ENCODE measurements around the gene FARS2. TPM values are rescaled to one million over a fixed set of nuclear protein-coding genes. Genes with fewer than 3 reads are reported as not detected.

The FARS2 gene
- total RNA-seq, 1 experiment from 2014 or later, result 15.0 TPM

DNA sequence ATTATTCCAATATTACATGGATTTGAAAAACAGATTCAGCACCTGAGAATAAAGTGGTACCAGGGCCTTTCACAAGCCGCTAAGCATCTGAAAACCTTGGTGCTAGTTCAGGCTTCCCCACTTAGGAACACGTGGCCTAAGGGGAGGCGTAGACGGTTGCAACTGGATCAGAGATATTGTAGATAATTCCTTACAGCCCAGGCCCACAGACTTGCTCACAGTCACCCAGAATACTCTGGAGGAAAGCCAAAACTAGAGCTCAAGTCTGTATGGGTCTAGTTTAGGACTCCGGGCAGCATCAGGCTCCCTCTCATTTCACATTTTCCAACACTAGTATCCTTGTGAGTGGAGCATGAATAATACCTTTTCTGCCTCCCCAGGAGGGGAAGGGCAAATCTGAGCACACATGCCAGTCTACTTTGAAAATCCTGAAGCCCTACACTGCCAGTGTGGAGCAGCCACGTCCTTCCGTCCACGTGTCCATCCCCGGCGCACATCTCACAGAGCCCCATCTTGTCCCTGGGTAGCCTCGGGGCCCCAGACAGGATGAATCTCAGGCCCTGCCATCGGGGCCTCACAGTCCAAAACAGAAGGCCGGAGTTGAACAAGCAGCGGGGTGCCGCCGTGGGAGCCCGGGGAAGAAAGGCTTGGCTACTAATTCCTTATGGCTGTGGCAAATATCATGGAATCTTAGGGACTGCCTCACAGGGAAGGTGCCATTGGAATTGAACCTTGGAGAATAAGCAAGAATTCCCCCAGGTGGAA, 446.1 kb downstream of the FARS2 start:
- H3K4me3 Mint-ChIP-seq, result no peak overlapping the region
- ChIA-PET POLR2A (no interaction called here), CTCF (no interaction called here)
- TF ChIP-seq ZNF121 (CRISPR knock-in tag; IDR thresholded peaks at IDR 0.05), result no peak
- no peak overlapping the region for H3K27ac Mint-ChIP-seq
- H3K27me3 Mint-ChIP-seq (ENCODE audit: low read depth), result no peaks in the 10 kb centered on the region
- DNase-seq (ENCODE audit: low spot score) (no peak), ATAC-seq (no peak)
- no peaks in the 10 kb centered on the region for H3K36me3 Mint-ChIP-seq
- H3K4me1 Mint-ChIP-seq, result peaks cover 5% of the 10 kb centered on the region
- no peaks in the 10 kb centered on the region for H3K9me3 Mint-ChIP-seq

- Mint-ChIP-seq H3K36me3 (no peaks in the 10 kb centered on the region), H3K4me3 (no peak overlapping the region), H3K4me1 (peaks cover 26% of the 10 kb centered on the region), H3K27ac (no peak overlapping the region), H3K9me3 (peaks cover 2% of the 10 kb centered on the region; the same call in 1 of the 2 replicates), H3K27me3 (ENCODE audit: low read depth) (no peaks in the 10 kb centered on the region; the same call in 1 of the 2 replicates)
- no peak for TF ChIP-seq PRDM15 (CRISPR knock-in tag; IDR thresholded peaks at IDR 0.05)
- TF ChIP-seq MAX (CRISPR knock-in tag; IDR thresholded peaks at IDR 0.05), result no peak
- no peak for TF ChIP-seq TP53 (CRISPR knock-in tag; IDR thresholded peaks at IDR 0.05)
- TF ChIP-seq NFYB (CRISPR knock-in tag; conservative IDR thresholded peaks at IDR 0.05; ENCODE audit: low read depth), result no peak
- no peak for TF ChIP-seq NFATC4 (CRISPR knock-in tag; IDR thresholded peaks at IDR 0.05)
- TF ChIP-seq, protein P1, sequence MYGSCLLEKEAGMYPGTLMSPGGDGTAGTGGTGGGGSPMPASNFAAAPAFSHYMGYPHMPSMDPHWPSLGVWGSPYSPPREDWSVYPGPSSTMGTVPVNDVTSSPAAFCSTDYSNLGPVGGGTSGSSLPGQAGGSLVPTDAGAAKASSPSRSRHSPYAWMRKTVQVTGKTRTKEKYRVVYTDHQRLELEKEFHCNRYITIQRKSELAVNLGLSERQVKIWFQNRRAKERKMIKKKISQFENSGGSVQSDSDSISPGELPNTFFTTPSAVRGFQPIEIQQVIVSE (CRISPR knock-in tag; IDR thresholded peaks at IDR 0.05; ENCODE audit: borderline replicate concordance), result no peak
- TF ChIP-seq TEAD4 (CRISPR knock-in tag; IDR thresholded peaks at IDR 0.05), result no peak
- TF ChIP-seq ZNF232 (CRISPR knock-in tag; IDR thresholded peaks at IDR 0.05), result no peak
- TF ChIP-seq CREB1 (CRISPR knock-in tag; IDR thresholded peaks at IDR 0.05), result no peak
- no peak for ATAC-seq
- ChIA-PET POLR2A (no interaction called here), CTCF (no interaction called here)
- no peak for DNase-seq (ENCODE audit: low spot score)
Observed at GRCh38 chr6:5710516-5710915, 449.2 kb downstream of the FARS2 start.

- no peak for ATAC-seq
- H3K27ac Mint-ChIP-seq, result no peak overlapping the region
- peaks cover 3% of the 10 kb centered on the region; the same call in 1 of the 2 replicates for H3K36me3 Mint-ChIP-seq
- peaks cover 26% of the 10 kb centered on the region for H3K4me1 Mint-ChIP-seq
- peaks cover 7% of the 10 kb centered on the region for H3K9me3 Mint-ChIP-seq
- CTCF ChIA-PET, result no interaction called here
- POLR2A ChIA-PET, result no interaction called here
- DNase-seq (ENCODE audit: low spot score), result no peak
- H3K4me3 Mint-ChIP-seq, result no peak overlapping the region
- H3K27me3 Mint-ChIP-seq (ENCODE audit: low read depth), result no peaks in the 10 kb centered on the region; the same call in 1 of the 2 replicates
- TF ChIP-seq ATF1 (CRISPR knock-in tag; IDR thresholded peaks at IDR 0.05) (no peak), CREM (CRISPR knock-in tag; IDR thresholded peaks at IDR 0.05) (no peak), PRDM15 (CRISPR knock-in tag; IDR thresholded peaks at IDR 0.05) (no peak), CREB1 (CRISPR knock-in tag; IDR thresholded peaks at IDR 0.05) (no peak), ATF3 (CRISPR knock-in tag; conservative IDR thresholded peaks at IDR 0.05) (no peak), GRHL2 (CRISPR knock-in tag; IDR thresholded peaks at IDR 0.05; ENCODE audit: insufficient replicate concordance, severe bottlenecking) (no peak), MXD4 (CRISPR knock-in tag; IDR thresholded peaks at IDR 0.05; ENCODE audit: borderline replicate concordance) (no peak), FOXK1 (CRISPR knock-in tag; IDR thresholded peaks at IDR 0.05) (no peak), ZNF396 (CRISPR knock-in tag; IDR thresholded peaks at IDR 0.05; ENCODE audit: borderline replicate concordance) (no peak), SP1 (CRISPR knock-in tag; conservative IDR thresholded peaks at IDR 0.05) (no peak), MYBL2 (CRISPR knock-in tag; IDR thresholded peaks at IDR 0.05) (no peak)
- TF ChIP-seq, protein P2, sequence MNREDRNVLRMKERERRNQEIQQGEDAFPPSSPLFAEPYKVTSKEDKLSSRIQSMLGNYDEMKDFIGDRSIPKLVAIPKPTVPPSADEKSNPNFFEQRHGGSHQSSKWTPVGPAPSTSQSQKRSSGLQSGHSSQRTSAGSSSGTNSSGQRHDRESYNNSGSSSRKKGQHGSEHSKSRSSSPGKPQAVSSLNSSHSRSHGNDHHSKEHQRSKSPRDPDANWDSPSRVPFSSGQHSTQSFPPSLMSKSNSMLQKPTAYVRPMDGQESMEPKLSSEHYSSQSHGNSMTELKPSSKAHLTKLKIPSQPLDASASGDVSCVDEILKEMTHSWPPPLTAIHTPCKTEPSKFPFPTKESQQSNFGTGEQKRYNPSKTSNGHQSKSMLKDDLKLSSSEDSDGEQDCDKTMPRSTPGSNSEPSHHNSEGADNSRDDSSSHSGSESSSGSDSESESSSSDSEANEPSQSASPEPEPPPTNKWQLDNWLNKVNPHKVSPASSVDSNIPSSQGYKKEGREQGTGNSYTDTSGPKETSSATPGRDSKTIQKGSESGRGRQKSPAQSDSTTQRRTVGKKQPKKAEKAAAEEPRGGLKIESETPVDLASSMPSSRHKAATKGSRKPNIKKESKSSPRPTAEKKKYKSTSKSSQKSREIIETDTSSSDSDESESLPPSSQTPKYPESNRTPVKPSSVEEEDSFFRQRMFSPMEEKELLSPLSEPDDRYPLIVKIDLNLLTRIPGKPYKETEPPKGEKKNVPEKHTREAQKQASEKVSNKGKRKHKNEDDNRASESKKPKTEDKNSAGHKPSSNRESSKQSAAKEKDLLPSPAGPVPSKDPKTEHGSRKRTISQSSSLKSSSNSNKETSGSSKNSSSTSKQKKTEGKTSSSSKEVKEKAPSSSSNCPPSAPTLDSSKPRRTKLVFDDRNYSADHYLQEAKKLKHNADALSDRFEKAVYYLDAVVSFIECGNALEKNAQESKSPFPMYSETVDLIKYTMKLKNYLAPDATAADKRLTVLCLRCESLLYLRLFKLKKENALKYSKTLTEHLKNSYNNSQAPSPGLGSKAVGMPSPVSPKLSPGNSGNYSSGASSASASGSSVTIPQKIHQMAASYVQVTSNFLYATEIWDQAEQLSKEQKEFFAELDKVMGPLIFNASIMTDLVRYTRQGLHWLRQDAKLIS (CRISPR knock-in tag; IDR thresholded peaks at IDR 0.05; ENCODE audit: borderline replicate concordance), result no peak
Observed at GRCh38 chr6:5710936-5711335, 449.6 kb downstream of the FARS2 start.

Measured in WTC11 (cell line).